CD4-positive, alpha-beta T cell treated with Interleukin-17A for 1 hour (primary cell): ENCODE data around the gene VCP.

Source experiments
- DNase-seq: peaks from one replicate; pipeline ENCODE4 v3.0.0-alpha.2; 2020

VCP gene

DNA sequence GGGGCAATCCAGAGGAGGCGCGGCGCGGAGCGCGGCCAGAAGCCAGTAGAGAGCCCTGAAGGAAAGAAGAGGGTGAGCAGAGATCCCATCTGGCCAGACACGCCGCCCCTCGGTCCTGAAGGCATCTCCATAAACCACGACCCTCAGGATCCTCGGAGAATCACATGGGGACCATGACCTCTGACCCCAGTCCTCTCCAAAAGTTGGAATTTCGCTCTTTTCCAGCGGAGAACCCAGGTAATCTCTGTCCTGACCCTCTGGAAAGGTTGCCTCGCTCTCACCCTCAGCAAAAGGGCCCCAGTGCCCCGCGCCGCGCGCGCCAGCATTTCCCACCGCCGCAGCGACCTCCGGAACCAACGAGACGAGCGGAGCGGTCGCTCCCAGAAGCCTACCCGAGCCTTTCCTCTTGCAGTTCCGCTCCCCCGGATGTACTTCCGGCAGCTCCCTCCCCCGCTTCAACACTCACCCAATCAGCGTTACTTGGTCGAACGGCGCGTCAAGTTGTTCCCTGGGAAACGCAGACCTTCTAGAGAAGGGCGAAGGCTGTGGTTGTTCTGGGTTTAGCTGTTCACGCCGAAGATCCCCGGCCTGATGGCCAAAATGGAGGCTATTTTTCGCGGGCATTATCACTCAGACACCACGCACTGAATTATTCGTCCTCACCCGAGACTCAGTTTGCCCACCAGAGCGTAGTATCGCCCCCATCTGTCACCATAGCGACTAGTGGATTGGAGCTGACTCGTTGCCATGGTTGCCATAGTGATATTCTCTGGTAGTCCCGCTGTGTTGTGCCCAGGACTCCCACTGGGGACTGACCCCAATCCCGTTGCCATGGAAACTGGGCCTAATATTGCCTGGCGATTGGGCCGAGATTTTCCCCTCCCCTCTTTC lies 30.6 kb upstream of the VCP start, which contains the start of gene STOML2:
Gene STOML2, minus strand, starts transcription at position 363 of the 891 bp plus-strand sequence. Its CDS starts 37 bp downstream, at position 326.
- DNase-seq = peak; percentile 97

DNA sequence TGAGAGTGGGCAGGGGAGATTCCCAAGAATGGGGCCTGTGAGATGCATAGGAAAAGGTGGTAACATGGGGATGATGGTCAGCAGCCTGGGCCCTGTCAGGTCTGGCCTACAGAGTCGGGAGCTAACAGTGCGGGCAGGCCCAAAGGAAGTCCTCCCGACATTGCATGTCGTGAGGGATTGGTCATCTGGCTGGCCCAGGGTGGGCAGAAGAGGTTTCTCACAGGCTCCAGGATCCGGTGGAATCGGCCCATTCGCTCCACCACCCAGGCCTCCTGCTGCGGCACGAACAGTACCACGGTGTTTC lies 30.0 kb upstream of the VCP start:
- DNase-seq = no peak

DNA sequence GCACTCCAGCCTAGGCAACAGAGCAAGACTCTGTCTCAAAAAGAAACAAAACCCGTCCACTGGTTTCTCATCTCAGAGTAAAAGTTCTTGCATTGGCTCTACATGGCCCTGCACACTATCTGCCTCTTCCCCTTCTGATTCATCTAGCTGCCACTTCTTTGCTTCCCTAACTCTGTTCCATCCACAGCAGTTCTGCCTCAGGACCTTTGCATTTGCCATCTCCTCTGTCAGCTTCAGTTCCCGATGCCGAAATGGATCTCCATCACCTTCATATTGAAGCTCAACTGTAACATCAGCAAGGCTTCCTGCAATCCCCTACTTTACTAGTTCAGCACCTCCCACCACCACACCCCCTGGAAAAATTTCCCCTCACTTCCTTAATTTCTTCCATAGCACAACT lies 25.1 kb upstream of the VCP start:
- no peak for DNase-seq

DNA sequence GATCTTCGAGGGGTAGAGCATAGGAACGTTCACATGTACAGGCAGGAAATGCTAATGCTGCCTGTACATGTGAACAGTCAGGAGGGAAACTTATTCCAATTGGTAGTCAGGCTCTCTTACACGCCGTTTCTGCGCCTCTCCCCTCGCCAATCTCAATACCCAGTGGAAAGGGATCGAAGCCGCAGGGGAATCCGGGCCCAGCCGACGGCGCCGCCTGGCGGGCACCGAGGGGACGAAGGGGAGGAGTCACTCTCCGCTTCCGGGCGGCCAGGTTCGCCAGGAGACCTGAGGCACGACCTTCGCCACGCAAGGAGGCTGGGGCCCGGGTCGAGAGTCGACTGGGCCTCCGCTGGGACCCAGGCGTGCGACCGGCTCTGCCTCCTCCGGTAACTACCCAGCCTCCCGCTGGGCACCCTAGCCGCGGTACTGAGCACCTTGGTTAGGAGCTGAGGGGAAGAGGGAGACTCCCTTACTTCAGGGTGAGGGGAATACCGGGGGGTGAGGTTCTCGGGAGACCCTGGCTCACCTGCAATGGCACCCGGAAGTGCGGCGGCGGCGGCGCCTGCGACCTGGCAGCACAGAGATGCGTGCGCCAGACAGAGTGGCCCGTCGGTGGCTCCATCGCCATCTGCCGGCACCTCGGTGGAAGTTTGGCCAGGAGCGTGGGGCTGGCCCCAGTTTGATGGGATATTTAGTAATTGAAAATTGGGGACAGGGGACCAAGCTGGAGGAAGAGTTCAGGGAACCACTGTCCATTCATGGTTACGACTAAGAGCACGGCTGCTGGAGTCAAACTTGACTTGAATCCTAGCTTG lies 23.8 kb upstream of the VCP start, which contains the start of gene PIGO:
Gene PIGO, minus strand, starts transcription at position 557 of the 815 bp plus-strand sequence. CDS start 1,026 bp downstream, outside the sequence.
- peak; percentile 90 for DNase-seq

DNA sequence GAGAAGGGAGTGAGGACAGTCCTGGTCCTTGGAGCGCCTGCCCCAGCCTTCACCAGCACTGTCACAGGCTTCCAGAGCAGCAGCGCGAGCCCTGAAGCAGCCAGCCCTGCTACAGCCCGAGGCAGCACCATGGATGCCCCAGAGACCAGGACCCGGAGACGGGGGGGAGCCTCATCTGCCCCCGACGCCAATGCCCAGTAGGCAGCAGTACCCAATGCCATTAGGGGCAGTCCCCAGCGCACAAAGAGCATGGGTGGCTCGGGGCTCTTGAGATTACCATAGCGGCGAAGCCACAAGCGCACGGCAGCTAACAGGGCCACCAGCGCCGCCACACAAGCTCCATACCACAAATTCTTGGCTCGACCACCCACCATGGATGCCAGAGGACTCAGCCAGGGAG lies 19.1 kb upstream of the VCP start:
- DNase-seq = no peak

DNA sequence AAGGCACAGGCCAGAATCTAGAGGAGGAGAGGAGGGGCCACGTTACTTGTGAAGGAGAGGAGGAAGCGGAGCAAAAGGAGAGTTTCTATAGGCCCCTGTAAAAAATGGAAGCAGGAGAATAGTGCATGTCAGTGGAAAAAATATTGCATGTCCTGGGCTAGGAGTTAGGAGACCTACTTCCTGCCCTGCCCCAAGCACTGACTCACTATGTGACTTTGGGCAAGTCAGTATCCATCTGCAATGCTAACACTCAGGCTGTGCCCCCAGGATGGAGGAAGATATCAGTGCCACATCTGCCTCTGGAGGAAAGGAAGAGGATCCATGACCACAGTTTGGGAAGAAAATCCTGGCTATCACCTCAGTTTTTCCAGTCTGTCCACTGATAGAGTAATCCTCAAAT lies 17.0 kb upstream of the VCP start:
- DNase-seq = no peak

DNA sequence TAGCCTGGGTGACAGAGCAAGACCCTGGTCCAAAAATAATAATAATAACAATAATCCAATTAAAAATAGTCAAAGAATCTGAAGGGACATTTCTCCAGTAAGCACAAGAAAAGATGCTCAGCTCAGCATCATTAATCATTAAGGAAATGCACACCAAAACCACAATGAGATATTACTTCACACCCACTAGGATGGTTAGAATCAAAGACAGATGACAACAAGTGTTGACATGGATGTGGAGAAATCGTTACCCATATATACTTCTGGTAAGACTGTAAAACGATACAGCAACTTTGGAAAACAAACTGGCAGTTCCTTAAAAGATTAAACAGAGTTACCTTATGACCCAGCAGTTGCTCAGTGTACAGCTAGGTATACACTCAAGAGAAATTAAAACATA lies 12.7 kb upstream of the VCP start:
- DNase-seq = no peak

DNA sequence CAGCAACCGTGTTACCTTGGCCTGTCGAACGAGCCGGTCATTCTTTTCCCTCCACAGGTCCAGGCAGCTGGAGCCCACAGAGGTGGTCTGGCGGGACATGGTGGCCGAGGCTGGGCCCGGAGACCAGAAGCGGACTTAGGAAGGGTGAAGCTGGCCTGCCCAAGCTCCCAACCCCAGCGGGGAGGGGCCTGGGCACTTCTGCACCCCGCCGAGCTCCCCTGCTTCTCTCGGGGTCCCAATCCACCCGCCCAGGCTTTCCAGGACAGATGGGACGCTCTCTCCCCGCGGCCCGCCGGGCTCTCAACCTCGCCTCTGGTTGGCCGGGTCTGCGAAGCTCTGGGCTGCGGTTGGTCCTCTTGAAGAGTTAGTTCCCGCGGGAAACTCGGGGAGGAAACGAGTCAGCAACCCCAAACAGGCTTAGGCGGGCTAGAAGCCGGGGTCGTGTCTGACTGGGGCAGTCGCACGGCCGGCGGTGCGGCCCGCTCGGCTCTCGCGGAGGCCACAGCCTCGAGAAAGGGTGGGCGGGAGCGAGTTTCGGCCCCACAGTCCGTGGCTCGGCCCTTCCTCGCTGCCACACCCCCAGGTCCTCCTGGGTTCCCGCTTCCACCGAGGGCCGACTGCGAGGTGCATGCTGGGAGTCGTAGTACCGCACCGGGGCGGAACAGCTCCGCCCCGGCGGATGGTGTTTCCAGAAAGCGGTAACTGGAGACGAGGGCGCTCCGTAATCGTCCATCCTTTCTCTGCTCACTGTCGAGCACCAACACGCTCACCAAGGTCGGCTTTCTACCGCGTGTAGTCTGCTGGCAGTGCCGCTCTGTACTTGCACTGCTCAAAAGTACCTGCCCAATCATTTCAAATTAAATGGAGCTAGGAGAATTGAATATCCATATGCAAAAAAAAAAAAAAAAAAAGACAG lies 7.3 kb upstream of the VCP start, which contains the start of gene FANCG:
Gene FANCG, minus strand, starts transcription at position 517 of the 916 bp plus-strand sequence. Its CDS starts 418 bp downstream, at position 99.
- DNase-seq = peak; percentile 85

DNA sequence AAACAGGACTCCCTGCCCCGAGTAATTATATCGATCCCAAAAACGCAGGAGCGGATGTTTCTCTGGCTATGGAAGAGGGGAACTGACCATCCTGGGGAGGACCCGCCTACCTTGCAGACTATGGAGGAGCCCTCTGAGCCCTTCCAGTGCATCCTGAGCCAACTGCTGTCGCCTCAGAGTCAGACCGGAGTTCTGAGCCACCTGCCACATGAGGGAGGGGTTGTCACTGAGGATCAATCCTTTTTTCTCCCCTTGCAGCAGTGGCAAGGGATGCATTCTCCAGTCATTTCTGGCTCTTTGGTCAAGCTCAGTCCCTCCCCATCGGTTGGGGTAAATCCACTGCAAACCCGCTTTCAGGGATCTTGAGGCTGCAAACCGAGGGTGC lies 6.6 kb upstream of the VCP start:
- no peak for DNase-seq

DNA sequence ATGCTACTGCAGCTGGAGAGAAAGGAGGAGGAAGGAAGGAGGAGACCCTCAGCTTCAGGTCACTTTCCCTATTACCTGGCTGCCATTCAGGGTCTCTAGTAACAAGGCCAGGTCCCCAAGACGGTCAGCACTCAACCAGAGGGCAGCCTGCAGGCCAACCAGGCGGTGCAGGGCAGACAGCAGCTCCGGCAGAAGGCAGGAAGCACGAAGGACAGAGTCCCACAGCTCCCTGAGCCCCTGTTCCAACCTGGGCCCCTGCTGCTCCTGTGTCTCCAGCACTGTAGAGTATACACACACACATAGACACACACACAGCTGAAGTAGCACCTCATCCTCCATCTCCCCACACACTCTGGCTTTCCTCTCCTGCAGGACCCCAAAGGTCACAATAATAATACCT lies 5.6 kb upstream of the VCP start:
- no peak for DNase-seq

DNA sequence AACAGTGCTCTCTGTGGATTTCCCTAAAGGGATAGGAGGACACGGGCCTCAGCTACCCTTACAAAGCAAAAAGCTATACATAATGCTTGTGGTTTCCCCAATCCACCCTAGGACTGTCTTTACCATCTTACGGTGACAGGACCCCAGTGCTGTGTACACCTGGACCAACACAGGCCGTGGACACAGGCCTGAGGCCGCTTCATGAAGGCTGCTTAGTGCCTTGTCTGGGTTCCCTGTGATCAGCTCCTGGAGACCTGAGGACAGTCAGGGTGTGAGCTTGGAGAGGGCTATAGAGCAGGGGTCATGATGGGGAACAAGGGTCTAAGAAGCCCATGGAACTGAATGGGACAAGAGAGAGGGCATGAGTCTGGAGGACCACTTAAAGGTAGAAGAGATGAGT lies 4.4 kb upstream of the VCP start:
- no peak for DNase-seq

DNA sequence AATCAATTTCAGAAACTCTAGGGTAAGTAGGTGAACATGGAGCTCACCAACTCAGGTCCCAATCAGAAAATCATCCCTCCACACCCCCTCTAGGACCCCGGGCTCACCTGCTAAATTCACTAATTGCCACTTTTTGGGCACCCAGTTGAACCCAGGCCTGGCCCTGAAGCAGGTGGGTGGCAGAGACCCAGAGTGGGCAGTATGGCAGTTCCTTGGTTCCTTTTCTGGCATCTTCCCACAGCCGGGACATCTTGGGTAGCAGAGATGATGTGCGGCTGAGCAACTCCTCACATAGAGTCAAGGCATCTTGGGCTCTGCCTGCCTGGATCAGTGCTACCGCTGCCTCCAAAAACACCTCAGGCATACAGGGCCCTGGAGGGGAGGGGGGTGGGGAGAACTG lies 2.9 kb upstream of the VCP start:
- DNase-seq = no peak

DNA sequence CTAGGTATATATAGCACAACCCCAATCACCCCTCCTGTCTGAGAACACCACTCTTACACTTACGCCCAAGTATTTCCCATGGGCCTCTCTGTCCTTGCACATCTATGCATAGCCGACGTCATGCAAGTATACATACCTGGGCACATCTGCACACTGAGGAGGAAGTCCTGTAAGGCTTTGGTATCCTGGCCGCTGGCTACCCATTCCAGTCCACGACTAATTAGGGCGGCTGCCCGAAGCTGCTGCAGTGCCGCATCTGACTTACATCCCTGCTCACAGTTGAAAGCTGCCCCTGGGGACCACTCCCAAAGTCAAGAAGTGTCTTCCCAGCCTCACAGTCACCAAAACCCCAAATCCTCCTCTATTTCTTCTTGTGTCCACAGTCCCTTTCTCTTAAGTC lies 2.4 kb upstream of the VCP start:
- no peak for DNase-seq

DNA sequence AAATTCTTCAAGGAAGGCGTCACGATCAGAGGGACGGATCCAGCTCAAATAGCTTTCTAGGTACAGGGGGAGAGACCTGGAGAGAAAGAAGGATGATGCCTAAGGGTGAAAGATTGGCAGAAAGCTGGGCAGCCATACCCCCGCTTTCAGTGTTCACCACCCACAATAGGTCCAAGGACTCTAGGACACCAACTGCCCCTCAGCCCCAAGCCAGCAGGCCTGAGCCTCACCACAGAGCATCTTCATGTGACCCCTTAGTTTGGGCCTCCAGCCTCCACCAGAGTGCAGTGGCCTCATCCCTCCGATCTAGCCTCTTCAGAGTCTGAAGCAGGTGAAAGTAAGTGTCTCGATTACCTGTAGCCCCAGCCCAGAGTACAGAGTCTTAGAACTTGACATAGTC lies 1.7 kb upstream of the VCP start:
- no peak for DNase-seq

DNA sequence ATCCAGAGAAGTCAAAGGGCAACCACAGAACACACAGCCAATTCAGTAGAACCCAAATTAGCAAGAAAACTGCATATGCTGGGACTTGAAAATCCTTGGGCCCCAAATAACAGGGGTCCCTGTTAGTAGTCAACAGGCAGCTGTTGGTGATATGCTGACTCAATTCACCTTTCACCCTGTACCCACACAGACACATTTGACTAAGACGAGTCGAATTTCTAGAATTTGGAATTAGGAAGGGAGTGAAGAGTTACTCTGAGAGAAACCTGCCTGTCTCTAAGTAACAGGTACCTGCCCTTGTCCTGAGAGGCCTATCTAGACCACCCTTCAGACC lies 821 bp upstream of the VCP start:
- DNase-seq = no peak

DNA sequence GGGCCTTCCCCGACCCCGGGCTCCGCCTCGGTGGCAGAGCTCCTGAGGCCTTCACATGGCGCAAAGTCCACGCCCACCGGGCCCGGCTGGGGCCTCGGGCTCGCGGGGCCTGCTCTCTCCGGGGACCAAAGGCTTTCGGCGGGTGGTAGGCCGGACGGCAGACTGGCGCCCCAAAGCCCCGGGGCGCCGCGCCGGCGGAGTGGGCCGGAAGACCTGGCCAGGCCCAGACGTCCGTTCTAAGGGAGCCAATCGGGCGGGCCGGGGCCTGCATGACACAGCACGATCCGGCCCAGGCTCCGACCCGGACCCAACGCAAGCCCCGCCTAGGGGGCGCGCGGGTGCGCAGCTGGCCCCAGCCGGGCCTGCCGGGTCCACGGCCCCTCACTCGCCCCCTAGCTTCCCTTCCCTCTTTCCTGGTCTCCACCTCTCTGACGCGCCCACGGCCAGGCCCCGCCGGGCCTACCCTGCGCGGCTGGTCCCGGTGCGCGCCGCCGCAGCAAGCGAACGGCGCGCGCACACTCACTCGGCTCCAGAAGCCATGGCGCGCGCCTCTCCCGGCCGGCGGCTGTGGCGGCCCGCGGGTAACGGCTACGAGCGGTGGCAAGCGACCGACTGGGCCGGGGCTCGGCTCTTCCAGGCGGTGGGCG lies 488 bp downstream of the VCP start:
- DNase-seq = peak; percentile 80

DNA sequence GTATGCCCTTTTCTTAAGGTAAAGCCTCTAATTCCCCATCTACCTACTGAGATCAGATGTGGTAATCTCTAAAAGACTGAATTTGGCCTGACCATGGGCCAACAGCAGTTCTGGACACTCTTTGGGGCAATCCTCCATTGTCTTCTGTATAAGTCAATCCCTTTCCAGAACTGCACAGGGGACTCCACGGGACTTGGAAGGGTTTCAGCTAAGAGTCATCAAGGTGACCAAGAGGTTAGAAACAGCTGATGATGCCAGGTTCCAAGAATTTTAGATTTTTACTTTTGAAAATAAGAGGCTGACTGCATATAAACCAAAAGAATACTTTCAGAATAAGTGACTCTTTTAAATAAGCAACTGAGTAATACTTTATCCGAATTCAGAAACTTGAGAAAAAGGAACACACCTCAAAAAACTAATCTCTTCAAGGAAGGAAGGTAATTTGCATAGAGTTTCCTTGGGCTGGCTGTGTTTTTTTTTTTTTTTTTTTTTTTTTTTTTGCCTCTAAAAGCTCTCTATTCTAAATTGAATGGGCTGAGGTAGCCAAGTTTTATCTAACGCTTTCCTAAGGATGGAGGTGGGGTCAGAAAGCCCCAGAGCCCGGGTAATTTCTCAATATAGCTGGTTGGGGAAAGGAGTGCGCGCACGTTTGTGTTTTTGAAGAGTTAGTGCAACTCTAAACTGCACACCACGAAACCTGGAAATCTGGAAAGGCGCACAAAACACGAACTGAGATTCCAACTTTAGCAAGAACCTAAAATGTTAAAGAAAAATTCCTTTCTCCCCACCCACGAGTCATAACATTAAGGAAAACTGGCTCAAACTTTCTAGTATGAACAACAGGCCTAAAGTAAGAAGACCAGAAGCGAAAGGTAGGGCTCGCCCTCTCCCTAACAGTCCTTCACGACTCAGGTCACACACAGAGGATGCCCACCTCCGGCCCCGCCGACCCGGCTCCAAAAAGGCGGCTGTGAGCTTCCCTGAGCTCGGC lies 1.3 kb downstream of the VCP start:
- no peak for DNase-seq

DNA sequence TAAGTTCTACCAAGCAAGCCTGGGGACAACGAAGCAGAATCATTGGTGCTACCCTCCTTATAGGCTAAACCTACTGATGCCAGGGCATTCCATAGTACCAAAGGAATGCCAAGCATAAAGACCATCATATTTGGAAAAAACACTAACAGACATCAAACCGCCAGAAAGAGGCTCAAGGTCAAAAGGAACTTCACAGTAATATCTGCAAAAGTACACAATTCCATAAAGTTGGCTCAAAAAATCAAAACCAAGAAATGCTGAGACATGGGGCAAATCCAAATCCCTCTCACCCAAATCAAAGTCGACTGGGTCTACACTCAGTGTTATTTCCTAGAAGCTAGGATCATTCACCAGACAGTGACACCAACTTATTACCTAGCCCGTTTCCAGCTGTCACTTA lies 3.4 kb downstream of the VCP start:
- no peak for DNase-seq

DNA sequence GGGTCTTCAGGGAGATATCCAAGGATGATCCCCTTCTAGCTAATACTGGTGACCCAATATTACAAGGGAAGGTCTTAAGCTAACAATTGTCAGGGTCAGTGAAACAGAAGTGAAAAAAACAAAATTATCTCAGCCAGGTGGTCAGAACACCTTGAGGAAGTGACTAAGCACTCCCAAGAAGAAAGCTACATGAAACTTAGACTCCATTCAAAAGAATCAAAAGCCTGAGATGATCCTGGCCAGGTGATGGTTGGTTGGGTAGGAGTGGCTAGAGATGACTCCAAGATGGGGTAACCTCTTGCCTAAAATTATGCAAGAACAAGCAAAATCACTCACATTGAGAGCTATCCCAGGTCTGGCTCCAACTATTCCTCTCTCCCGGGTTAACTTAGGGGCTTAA lies 5.4 kb downstream of the VCP start:
- DNase-seq = no peak

DNA sequence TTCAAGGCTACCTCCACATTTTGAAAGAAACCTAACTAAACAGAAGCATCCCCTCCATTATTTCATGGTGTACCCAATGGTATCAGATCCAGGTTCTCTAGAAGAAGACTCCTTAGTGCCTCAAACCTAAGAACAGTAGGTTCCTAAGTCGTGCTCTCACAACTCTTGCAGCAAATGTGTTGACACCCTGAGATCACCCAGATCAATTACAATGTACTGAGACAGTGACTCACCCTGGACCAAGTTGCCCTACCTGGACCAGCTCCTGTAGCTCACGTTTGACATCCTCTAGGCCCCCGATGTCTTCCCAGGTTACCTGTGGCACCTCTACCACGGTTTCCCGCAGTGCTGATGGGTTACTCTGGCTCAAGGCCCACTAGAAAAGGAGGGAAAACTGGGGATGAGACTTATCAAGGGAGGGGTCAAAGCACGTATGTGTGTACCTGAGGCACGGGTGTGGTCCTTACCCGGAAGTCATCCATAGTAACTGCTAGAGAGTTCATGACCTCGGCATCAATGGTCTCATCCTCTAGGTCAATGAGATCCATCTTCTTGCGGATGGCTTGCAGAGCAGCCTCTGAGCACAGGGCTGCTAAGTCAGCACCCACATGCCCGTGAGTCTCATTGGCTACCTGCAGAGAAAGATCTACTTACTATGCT lies 11.7 kb downstream of the VCP start:
- DNase-seq = no peak

DNA sequence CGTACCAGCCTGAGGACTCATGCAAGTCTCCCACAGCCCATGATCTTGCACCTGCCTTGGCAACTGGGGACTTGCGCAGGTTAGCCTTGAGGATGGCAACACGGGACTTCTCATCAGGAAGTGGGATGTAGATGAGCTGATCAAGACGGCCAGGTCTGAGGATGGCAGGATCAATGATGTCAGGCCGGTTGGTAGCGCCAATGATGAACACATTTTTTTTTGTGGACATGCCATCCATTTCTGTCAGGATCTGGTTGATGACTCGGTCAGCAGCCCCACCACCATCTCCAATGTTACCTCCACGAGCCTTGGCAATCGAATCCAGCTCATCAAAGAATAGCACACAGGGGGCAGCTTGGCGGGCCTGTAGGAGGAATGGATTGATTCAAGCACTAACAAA lies 13.0 kb downstream of the VCP start:
- no peak for DNase-seq
